Measurements from ENCODE around the gene ATG4D. TPM values are rescaled to one million over a fixed set of nuclear protein-coding genes. Genes with fewer than 3 reads are reported as not detected.

ATG4D gene
- total RNA-seq, 1 donor from 2014 or later: 48.7 TPM

GRCh38 chr19:10517361-10517759 is 26.3 kb upstream of the ATG4D start, which contains the start of gene S1PR5:
TSS of gene S1PR5 (minus strand) at chr19:10517447. CDS start at chr19:10515011, 2,436 bp downstream.
- TF ChIP-seq CTCF (IDR thresholded peaks at IDR 0.05; ENCODE audit: borderline replicate concordance): no peak
- peaks cover 36% of the 10 kb centered on the region for H3K4me1 ChIP-seq
- H3K4me3 ChIP-seq: peak within 1 kb of the TSS; percentile 62
- no peak within 1 kb of the TSS for H3K27ac ChIP-seq (replicated peaks)
- DNase-seq: no peak
- H3K27me3 ChIP-seq (ENCODE audit: low read depth): peaks cover 95% of the 10 kb centered on the region
- no peaks in the 10 kb centered on the region for H3K9me3 ChIP-seq (replicated peaks)
- intact Hi-C loops (cut with micrococcal nuclease): no loop called here
- H3K36me3 ChIP-seq: no peaks in the 10 kb centered on the region

- Histone ChIP-seq H3K4me1 (peaks cover 36% of the 10 kb centered on the region), H3K9me3 (replicated peaks) (no peaks in the 10 kb centered on the region), H3K27me3 (ENCODE audit: low read depth) (peaks cover 90% of the 10 kb centered on the region), H3K36me3 (no peaks in the 10 kb centered on the region), H3K27ac (replicated peaks) (no peak overlapping the region), H3K4me3 (peak overlapping the region; percentile 62)
- no peak for TF ChIP-seq CTCF (IDR thresholded peaks at IDR 0.05; ENCODE audit: borderline replicate concordance)
- no peak for DNase-seq
- intact Hi-C loops (cut with micrococcal nuclease): no loop called here
Measured at GRCh38 chr19:10517760-10518443, 25.8 kb upstream of the ATG4D start.

GRCh38 chr19:10518444-10519361 is 25.0 kb upstream of the ATG4D start:
- H3K27me3 ChIP-seq (ENCODE audit: low read depth): peaks cover 82% of the 10 kb centered on the region

GRCh38 chr19:10519421-10519820 is 24.3 kb upstream of the ATG4D start:
- intact Hi-C loops (cut with micrococcal nuclease): no loop called here
- Histone ChIP-seq H3K9me3 (replicated peaks) (no peaks in the 10 kb centered on the region), H3K27me3 (ENCODE audit: low read depth) (peaks cover 81% of the 10 kb centered on the region), H3K27ac (replicated peaks) (no peak overlapping the region), H3K4me3 (no peak overlapping the region), H3K36me3 (no peaks in the 10 kb centered on the region), H3K4me1 (peaks cover 29% of the 10 kb centered on the region)
- TF ChIP-seq CTCF (IDR thresholded peaks at IDR 0.05; ENCODE audit: borderline replicate concordance): no peak
- DNase-seq: no peak

More at GRCh38 chr19:10518444-10519361, 25.0 kb upstream of the ATG4D start:
- Histone ChIP-seq H3K4me1 (peaks cover 36% of the 10 kb centered on the region), H3K9me3 (replicated peaks) (no peaks in the 10 kb centered on the region), H3K4me3 (peak overlapping the region; percentile 62), H3K27ac (replicated peaks) (no peak overlapping the region), H3K36me3 (no peaks in the 10 kb centered on the region)
- TF ChIP-seq CTCF (IDR thresholded peaks at IDR 0.05; ENCODE audit: borderline replicate concordance): no peak
- intact Hi-C loops (cut with micrococcal nuclease): no loop called here
- no peak for DNase-seq

GRCh38 chr19:10520652-10521318 is 22.9 kb upstream of the ATG4D start:
- intact Hi-C loops (cut with micrococcal nuclease): no loop called here
- H3K9me3 ChIP-seq (replicated peaks): no peaks in the 10 kb centered on the region
- no peak for TF ChIP-seq CTCF (IDR thresholded peaks at IDR 0.05; ENCODE audit: borderline replicate concordance)
- no peak overlapping the region for H3K4me3 ChIP-seq
- no peak for DNase-seq
- peaks cover 70% of the 10 kb centered on the region for H3K27me3 ChIP-seq (ENCODE audit: low read depth)
- H3K4me1 ChIP-seq: peaks cover 23% of the 10 kb centered on the region
- H3K27ac ChIP-seq (replicated peaks): no peak overlapping the region
- no peaks in the 10 kb centered on the region for H3K36me3 ChIP-seq

All from left ventricle myocardium inferior (tissue), 1 donor.